Lung microvascular endothelial cell (primary cell): ENCODE measurements around the gene RAB1B. TPM values are rescaled to one million over a fixed set of nuclear protein-coding genes. Genes with fewer than 3 reads are reported as not detected.
"Not testable (repeated sequence)": the region's sequence is repeated elsewhere in the genome, so short reads cannot be mapped to it uniquely, and the experiment has no call there.

ENCODE experiments used
- DNase-seq, 2 donors: peaks; one replicate each; pipeline versions ENCODE4 v3.0.0 to v3.0.0-alpha.2; 2010; ENCODE audit warnings: low read depth in 2 of 2
- total RNA-seq: library from RNA; depleted of rRNA; stranded (reverse); fragments of >200 nt; gene quantifications from 2 replicates; pipeline ENCODE4 v1.2.1, GENCODE V29; 2014

The RAB1B gene
- total RNA-seq, 1 donor from 2014 or later: 64.1 TPM

DNA sequence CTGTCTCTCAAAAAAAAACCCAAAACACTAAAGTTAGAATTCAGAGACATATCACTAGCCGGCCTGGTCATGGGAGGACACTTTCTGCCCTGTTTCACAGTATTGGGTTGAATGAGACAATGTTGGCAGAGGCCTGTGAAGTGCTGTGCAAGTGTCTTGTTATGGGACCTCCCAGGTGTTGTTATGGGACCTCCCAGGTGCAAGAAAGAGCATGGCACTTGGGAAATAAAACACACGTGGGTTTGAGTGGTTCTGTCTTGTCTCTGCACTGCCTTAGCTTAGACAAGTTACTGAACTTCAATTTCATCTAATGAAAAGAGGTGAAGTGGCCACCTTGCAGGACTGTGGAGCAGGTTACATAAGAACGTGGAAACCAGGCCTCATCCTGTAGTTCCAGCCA is 28.9 kb upstream of the RAB1B start:
- no peak for DNase-seq

DNA sequence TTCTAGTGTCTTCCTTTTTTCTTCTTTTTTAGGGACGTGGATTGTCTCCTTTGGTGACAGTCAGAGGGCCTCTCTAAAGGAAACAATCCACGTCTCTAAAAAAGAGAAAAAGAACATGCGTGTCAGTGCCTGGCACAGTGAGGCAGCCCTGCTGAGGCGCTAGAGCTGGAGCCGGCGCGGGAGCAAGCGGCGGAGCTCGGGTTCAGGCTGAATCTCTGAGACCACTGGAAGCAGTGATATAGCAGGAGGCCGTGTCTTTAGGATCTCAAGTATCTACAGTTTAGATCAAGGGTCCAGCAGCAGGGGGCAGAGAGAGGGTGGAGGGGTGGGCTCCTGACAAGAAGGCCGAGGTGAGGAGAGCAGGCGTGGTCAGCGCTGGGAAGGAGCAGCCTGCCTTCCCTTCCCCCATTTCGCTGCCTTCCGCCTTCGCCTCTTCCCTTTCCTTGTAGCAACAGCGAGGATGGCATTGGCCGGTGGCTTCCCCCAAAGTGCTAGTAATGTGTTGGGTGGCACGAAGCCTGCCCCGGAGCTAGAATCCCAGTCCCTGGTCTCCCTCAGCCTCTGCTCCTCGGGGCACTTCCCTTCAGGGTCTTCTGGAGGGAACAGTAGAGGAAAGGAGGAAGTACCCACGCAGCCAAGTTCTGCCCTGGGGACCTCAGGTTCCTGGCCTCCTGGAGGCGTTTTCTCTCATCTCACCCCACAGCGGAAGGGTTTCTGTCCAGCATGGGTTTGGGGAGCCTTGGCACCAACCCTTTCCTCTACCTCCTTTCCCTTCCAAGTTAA is 28.2 kb upstream of the RAB1B start:
- DNase-seq: no peak

DNA sequence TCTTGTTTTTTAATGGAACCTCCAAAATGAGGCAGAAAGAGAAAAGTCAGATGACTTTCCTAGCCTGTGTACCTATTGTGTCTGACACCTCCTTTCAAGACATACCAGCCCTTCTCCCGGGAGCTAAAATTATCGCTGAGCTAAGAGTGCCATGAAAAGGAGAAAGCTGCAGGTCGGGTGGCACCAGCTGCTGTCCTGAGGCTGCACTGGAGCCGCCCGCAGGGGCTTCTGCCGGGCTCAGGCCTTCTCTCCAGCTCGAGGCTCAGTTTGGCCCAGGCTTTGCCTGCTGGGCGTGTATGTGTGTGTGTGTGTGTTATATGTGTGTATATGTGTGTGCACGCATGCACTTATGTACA is 27.7 kb upstream of the RAB1B start:
- no peak for DNase-seq

DNA sequence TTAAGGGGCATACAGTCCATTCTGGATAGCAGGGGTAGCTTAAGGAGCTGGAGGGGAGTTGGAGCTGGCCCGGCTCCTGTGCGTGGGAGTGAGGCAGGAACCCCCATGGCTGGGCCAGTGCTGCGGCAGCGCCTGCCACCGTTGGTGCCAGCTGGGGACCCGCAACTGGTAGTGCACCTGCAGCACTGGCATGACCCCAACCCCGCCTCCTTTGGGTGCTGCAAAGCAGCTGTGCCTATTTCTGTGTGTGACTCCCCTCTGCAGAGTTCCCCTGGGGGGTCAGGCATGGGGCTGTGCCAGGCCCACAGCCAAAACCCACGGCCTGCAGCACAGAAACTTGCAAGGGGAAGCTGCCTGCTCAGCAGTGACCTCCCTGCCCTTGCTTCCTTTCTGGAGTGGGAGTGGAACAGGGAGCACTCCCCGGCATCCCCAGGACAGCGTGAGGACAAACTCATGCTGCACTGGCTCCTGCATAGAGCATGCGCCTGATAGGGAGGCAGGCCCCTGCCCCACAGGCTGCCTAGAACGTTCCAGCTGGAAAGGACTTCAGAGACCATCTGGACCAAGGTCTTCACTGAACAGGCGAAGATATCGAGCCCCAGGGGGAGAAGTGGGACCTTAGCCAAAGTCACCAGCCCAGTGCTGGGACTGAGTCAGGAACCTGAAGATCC is 26.2 kb upstream of the RAB1B start:
- no peak for DNase-seq

DNA sequence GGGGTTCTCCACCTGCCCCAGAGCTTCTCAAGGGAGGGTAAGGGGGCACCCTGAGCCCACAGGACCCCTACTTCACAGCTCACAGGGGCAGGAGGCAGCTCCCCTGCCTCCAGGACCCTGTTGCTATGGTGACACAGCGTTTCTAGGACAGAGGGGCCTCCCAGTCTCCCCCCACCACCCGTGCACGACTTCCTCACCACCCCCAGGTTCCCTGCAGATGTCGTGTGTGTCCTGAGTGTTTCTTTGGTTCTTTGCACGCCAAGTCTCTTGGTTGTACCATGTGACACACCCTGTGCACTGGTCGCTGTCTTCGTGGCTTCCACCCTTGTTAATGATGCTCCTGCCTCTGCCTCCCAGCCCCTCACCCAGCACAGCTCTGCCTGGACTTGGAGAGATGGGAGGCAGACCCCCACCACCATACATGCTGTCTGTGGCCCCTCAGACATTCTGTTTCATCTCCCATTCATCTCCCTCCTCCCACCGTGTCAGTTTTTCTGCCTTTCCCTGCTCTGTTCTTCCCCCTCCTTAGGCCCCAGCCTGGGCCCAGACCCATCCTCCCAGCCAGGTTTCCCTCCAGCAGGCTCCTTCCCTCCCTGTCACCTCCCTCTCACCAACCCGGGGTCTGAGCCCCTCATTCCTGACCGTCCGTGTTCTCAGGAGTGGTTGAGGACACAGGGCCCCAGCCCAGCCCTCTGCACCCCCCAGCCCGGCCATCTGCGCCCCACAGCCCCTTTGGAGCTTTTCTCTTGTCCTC is 24.5 kb upstream of the RAB1B start:
- no peak for DNase-seq

DNA sequence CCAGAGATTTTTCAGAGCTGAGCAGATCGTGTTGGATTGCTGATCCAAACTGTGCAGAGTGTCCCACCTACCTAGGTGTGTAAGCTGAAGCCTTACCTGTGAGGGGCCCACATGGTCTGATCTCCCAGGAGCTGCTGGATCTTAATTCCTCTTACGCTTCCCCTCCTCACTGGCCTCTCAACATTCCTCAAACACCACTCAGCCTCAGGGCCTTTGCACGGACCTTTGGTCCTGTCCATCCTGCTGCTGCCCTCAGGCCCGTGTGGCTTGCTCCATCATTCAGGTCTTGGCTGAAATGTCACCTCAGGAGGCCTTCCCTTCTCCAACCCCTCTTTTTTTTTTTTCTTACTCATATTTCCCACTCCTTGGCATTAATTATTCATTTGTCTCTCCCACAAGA is 21.1 kb upstream of the RAB1B start:
- no peak for DNase-seq

DNA sequence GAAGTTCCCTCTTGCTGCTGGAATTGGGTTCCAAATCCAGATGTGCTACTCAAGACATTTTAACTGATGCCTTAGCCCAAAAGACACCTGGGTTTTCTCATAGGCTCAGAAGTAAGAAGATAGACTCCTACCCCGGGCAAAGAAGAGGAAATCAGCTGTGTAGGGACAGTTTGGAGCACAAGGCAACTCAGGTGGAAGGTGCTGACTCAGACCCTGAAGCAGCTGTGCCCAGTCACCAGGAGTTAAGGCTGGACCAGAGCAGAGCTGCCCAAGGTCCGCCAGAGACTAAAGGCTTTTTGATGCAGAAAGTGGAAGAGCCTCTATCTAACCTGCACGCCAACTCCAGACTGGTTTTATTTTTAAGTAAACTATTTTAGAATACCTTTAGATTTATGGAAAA is 20.6 kb upstream of the RAB1B start:
- DNase-seq: no peak

DNA sequence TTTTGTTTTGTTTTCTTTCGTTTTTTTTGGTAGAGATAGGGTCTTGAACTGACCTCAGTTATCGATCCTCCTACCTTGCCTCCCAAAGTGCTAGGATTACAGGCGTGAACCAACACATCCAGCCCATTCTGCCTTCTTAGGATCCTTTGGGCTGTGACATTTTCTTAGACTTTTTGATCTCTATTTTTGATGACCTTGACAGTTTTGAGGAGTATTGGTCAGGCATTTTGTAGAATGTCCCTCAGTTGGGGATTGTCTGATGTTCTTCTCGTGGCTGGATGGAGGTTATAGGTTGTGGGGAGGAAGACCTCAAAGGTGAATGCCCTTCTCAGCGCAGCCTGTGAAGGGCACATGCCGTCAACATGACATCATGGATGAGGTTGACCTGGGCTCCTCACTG is 19.5 kb upstream of the RAB1B start:
- DNase-seq: no peak

DNA sequence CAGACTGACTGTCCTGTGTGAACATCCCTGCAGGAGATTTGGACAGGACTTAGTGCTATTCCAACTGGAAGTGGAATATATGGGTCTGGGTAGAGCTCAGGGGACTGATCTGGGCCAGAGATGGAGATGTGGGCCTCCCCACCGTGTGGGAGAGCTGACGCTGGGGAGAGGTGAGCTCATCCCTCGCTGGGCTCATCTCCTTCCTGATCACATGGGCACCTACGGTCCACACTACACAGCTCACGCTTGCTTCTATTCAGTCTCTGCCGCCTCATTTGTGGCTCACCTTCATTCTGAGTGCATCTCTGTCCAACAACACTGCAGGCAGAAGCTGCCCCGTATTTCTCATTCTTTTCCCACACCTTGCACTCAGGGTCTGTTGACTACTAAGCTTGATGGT is 16.6 kb upstream of the RAB1B start:
- peak in 1 of 2 donors; percentile 20 for DNase-seq

DNA sequence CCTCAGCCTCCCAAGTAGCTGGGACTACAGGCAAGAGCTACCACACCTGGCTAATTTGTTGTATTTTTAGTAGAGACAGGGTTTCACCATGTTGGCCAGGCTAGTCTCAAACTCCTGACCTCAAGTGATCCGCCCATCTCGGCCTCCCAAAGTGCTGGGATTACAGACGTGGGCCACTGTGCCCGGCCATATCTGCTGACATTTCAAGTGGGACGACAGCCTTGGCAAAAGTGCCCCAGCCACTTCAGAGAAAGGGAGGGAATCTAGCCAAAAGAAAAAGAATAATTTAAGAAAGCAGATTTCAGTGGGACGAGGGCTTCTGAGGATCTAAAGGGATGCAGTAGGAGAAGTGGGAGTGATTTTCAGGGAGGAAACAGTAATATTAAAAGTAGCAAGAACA is 15.4 kb upstream of the RAB1B start:
- DNase-seq: not testable (repeated sequence)

DNA sequence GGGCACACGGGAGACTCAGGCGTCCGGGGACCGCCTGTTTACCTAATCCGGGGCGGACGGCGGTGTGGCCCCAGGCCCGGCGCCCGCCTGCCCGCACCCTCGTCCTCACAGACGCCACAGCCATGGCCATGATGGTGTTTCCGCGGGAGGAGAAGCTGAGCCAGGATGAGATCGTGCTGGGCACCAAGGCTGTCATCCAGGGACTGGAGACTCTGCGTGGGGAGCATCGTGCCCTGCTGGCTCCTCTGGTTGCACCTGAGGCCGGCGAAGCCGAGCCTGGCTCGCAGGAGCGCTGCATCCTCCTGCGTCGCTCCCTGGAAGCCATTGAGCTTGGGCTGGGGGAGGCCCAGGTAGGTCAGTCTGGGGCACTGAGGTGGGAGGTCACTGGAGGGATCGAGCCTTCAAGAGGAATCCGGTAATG is 10.0 kb upstream of the RAB1B start:
- no peak for DNase-seq

DNA sequence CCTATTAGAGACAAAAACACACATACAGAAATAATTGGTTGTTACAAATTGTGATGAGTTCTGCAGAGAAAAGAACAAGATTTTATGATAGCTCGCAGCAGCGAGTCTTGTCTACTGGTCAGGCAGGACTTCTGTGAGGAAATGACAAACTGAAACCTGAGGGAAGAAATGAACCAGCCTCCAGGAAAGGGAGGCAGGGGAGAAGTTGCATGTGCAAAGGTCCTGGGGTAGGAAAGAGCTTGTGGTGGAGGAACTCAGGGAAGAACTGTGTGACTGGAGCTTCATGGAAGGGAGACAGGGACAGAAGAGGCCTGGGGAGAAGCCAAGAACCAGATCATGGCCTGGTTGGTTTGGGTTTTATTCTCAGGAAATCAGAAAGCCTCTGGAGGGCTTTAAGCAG is 9.2 kb upstream of the RAB1B start:
- no peak for DNase-seq

DNA sequence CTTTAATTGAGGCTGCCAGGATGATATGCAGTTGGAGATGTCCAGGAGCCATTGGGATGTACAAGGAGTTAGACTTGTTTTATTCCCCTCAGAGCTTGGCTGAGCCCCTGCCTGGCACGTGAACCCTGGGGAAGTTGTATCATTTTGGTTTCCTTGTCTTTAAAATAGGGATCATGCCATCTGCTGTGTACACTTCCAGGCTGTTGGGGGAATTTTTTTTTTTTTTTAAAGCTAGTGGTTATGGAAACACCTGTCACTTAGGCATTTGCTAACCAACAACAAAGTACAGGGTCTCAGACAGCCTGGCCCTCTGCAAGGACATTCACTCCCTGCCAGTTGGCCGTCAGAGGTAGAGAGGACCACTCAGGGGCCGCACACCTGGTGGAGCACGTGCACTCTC is 8.5 kb upstream of the RAB1B start:
- DNase-seq: no peak

DNA sequence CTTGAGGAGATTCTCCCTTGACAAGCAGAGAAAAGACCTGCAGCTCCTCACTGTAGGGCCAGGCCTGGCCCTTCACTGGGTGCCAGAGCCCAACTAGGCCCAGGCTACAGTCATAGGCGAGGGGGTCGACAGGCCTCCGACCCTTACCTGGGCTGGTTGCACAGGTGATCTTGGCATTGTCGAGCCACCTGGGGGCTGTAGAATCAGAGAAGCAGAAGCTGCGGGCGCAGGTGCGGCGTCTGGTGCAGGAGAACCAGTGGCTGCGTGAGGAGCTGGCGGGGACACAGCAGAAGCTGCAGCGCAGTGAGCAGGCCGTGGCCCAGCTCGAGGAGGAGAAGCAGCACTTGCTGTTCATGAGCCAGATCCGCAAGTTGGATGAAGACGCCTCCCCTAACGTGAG is 6.9 kb upstream of the RAB1B start:
- DNase-seq: no peak

DNA sequence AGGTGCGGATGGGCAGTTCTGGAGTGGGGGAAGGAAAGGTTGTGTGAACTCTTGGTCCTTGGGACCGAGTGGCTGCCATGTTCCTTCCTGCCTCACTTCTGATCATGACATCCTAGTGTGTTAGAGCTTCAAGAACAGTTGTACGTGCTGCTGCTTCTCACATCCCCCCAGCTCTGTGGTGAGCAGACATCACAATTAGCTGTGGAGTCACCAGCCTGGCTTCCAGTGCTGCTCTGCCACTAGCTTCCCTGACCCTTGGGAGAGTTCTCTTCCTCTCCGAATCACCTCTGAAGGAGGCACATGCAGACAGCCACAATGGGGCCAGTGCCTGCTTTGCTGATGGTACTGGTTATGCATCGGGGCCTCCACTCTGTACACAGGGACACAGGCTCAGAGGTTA is 6.2 kb upstream of the RAB1B start:
- DNase-seq: no peak

DNA sequence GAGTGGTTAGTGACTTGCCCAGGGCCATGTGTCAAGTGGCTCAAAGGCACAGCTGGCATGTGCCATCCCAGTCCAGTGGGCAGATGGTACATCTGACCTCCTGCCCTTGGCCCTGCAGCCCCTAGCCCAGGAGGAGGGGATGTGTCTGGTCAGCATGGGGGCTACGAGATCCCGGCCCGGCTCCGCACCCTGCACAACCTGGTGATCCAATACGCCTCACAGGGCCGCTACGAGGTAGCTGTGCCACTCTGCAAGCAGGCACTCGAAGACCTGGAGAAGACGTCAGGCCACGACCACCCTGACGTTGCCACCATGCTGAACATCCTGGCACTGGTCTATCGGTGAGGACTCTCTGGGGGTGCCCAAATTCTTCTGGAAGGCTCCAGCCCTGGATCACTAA is 5.7 kb upstream of the RAB1B start:
- no peak for DNase-seq

DNA sequence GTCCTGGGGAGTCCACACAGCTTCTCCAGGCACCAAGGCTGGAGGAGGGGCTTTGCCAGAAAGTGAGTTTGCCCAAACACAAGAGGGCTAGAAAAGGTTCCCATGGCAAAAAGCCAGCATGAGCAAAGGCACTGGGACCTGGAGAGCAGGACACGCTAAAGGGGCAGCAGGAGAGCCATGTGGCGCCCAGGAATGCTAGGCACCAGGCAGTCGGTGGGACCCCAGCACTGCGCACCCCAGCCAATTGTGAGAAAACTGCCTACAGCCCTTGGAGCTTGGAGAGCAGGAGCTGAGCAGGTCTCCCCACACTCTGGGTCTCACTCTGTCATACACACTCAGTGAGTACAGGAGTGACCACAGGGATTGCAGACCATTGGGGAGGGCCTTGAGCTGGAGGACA is 5.2 kb upstream of the RAB1B start:
- no peak for DNase-seq

DNA sequence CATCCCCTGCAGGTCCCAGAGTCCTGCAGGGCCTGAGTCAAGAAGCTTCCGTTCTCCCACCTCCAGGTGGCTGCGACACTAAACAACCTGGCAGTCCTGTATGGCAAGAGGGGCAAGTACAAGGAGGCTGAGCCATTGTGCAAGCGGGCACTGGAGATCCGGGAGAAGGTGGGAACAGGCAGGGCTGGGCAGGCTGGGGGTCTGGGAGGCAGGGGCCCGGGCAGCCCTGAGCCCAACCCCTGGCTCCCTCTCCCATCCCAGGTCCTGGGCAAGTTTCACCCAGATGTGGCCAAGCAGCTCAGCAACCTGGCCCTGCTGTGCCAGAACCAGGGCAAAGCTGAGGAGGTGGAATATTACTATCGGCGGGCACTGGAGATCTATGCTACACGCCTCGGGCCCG is 4.7 kb upstream of the RAB1B start:
- DNase-seq: no peak

DNA sequence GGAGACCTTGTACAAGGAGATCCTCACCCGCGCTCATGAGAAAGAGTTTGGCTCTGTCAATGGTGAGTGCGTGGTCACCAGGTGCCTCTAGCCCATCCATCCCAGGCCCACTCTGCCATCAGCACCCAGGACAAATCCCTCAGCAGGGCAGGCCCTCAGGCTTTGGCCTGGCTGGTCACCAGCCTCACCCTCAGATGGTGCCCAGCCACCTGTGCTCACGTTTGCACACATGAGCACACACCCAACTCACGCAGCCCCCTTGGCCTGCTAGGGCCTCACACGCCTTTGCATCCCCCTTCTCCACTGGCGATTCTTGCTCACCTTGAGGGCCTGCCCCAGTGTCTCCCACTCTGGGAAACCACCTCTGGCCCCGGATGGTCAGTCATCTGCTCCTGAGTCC is 4.1 kb upstream of the RAB1B start:
- DNase-seq: no peak

DNA sequence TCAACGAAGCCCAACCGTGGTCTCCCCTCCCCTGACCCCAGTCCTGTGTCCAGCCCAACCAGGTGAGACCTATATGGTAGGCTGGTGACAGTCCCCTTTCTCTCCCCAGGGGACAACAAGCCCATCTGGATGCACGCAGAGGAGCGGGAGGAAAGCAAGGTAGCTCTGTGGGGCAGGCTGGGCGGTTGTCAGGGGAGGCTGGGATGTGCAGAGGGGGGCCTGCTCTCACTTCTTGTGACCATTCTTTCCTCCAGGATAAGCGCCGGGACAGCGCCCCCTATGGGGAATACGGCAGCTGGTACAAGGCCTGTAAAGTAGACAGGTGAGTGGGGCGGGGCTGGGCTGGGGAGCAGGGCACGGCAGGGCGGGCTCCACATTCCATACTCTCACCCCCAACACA is 3.5 kb upstream of the RAB1B start:
- no peak for DNase-seq

DNA sequence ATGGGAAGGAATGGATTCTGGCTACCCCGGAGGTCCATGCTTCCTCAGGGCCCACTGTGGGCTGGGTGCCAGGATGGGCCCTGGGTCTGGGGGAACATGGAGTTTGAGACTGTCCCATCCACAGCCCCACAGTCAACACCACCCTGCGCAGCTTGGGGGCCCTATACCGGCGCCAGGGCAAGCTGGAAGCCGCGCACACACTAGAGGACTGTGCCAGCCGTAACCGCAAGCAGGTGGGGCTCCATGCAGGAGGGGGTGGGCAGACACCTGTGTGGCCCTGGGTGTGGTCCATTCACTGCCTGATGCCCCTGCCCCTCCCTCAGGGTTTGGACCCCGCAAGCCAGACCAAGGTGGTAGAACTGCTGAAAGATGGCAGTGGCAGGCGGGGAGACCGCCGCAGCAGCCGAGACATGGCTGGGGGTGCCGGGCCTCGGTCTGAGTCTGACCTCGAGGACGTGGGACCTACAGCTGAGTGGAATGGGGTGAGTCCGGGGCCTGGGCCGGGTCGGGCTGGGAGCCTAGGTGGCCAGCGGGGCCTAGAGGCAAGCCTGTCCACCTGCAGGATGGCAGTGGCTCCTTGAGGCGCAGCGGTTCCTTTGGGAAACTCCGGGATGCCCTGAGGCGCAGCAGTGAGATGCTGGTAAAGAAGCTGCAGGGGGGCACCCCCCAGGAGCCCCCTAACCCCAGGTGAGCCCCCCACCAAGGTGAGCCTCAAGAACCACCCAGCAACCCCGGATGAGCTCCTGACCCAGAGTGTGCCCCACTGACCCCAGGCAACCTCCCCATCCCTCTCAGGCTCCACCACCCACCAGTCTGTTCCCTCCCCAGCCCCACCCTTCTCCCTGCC is 2.7 kb upstream of the RAB1B start:
- DNase-seq: no peak
